Measurements from ENCODE around the gene CELF3.
"Not testable (repeated sequence)": the region's sequence is repeated elsewhere in the genome, so short reads cannot be mapped to it uniquely, and the experiment has no call there.

CELF3 gene

GRCh38 chr1:151670036-151670675 is 46.4 kb downstream of the CELF3 start:
- peaks cover 10 to 24% of the 10 kb centered on the region in 2 donors for H3K36me3 ChIP-seq (ENCODE audit: control insufficient read depth in 2 of 2, insufficient read depth in 2 of 2, low read length in 2 of 2)
- not testable (repeated sequence) for H3K27me3 ChIP-seq (ENCODE audit: control insufficient read depth in 1 of 2, insufficient read depth in 2 of 2, low read length in 2 of 2); H3K9me3 ChIP-seq (ENCODE audit: control insufficient read depth in 2 of 2, low read length in 2 of 2); H3K27ac ChIP-seq (ENCODE audit: low read length); H3K4me1 ChIP-seq (ENCODE audit: control insufficient read depth, insufficient read depth, low read length); H3K9ac ChIP-seq (ENCODE audit: low read length in 2 of 2); H3K4me3 ChIP-seq (ENCODE audit: low read length in 2 of 2)

DNA sequence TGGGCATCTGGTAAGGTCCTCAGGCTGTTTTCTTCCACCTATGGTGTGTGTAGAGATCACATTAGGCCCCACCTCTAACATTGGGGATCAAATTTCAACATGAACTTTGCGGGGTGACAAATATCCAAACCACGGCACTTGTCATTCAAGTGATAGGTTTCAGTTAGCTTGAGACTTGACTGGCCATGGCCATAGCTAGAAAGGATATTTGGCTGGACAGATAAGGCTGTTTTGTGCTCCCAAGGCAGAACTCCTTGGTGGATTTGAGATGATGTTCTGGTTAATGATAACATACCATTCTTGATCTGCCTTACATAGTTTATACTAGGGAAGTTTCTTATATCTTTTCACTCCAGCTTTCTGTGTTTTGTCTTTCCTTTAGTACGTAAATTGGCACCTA is 48.5 kb downstream of the CELF3 start:
- peaks cover 10 to 24% of the 10 kb centered on the region in 2 donors for H3K36me3 ChIP-seq (ENCODE audit: control insufficient read depth in 2 of 2, insufficient read depth in 2 of 2, low read length in 2 of 2)
- no peak overlapping the region for H3K27ac ChIP-seq (ENCODE audit: low read length)
- H3K4me1 ChIP-seq (ENCODE audit: control insufficient read depth, insufficient read depth, low read length): no peaks in the 10 kb centered on the region
- H3K4me3 ChIP-seq (ENCODE audit: low read length in 2 of 2): no peak overlapping the region
- H3K27me3 ChIP-seq (ENCODE audit: control insufficient read depth in 1 of 2, insufficient read depth in 2 of 2, low read length in 2 of 2): no peaks in the 10 kb centered on the region
- peaks cover 0 to 4% of the 10 kb centered on the region in 2 donors for H3K9me3 ChIP-seq (ENCODE audit: control insufficient read depth in 2 of 2, low read length in 2 of 2)
- no peak overlapping the region for H3K9ac ChIP-seq (ENCODE audit: low read length in 2 of 2)

GRCh38 chr1:151661751-151662150 is 54.9 kb downstream of the CELF3 start:
- Histone ChIP-seq H3K27ac (ENCODE audit: low read length) (no peak overlapping the region), H3K4me1 (ENCODE audit: control insufficient read depth, insufficient read depth, low read length) (no peaks in the 10 kb centered on the region), H3K4me3 (ENCODE audit: low read length in 2 of 2) (no peak overlapping the region), H3K36me3 (ENCODE audit: control insufficient read depth in 2 of 2, insufficient read depth in 2 of 2, low read length in 2 of 2) (peaks cover 7 to 20% of the 10 kb centered on the region in 2 donors), H3K9me3 (ENCODE audit: control insufficient read depth in 2 of 2, low read length in 2 of 2) (no peaks in the 10 kb centered on the region), H3K27me3 (ENCODE audit: control insufficient read depth in 1 of 2, insufficient read depth in 2 of 2, low read length in 2 of 2) (no peaks in the 10 kb centered on the region), H3K9ac (ENCODE audit: low read length in 2 of 2) (no peak overlapping the region)

GRCh38 chr1:151655371-151655770 is 61.2 kb downstream of the CELF3 start:
- H3K4me3 ChIP-seq (ENCODE audit: low read length in 2 of 2): no peak overlapping the region
- H3K36me3 ChIP-seq (ENCODE audit: control insufficient read depth in 2 of 2, insufficient read depth in 2 of 2, low read length in 2 of 2): peaks cover 5 to 9% of the 10 kb centered on the region in 2 donors
- no peak overlapping the region for H3K27ac ChIP-seq (ENCODE audit: low read length)
- H3K9me3 ChIP-seq (ENCODE audit: control insufficient read depth in 2 of 2, low read length in 2 of 2): no peaks in the 10 kb centered on the region
- no peaks in the 10 kb centered on the region for H3K27me3 ChIP-seq (ENCODE audit: control insufficient read depth in 1 of 2, insufficient read depth in 2 of 2, low read length in 2 of 2)
- H3K4me1 ChIP-seq (ENCODE audit: control insufficient read depth, insufficient read depth, low read length): no peaks in the 10 kb centered on the region
- no peak overlapping the region for H3K9ac ChIP-seq (ENCODE audit: low read length in 2 of 2)

GRCh38 chr1:151653397-151653796 is 63.2 kb downstream of the CELF3 start:
- H3K36me3 ChIP-seq (ENCODE audit: control insufficient read depth in 2 of 2, insufficient read depth in 2 of 2, low read length in 2 of 2): peaks cover 0 to 4% of the 10 kb centered on the region in 2 donors
- H3K27ac ChIP-seq (ENCODE audit: low read length): no peak overlapping the region
- no peak overlapping the region for H3K4me3 ChIP-seq (ENCODE audit: low read length in 2 of 2)
- H3K9me3 ChIP-seq (ENCODE audit: control insufficient read depth in 2 of 2, low read length in 2 of 2): no peaks in the 10 kb centered on the region
- H3K27me3 ChIP-seq (ENCODE audit: control insufficient read depth in 1 of 2, insufficient read depth in 2 of 2, low read length in 2 of 2): no peaks in the 10 kb centered on the region
- H3K4me1 ChIP-seq (ENCODE audit: control insufficient read depth, insufficient read depth, low read length): no peaks in the 10 kb centered on the region
- no peak overlapping the region for H3K9ac ChIP-seq (ENCODE audit: low read length in 2 of 2)

Measured in stomach smooth muscle (tissue), 2 donors.